ENCODE data around the gene FTH1.

FTH1 gene

DNA sequence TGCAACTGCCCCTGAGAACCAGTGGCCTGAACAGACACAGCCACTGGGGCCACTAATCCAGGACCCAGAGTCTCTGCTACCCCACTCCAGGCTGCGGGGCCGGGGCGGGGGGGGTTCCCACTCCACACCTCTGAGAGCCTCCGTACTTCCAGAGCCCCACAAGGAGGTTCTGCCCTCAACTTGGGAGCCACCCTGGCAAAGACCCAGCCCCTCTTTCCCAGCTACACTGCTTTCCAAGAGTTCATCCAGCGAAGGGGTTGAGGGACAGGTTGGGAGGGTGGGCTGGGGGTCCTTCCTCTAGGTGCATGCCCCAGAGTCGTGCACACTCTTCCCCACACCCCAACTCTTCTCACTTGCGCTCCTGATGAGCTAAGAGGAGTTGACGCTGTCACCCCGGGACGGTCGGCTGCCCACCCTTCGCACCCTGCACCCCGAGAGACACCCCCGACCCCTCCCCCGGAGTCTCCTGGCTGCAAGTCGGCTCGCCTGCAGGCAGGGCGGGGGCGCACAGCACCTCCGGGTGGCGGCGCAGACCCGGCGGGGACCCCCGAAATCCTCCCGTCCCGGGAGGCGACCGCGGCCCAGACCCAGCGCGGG lies 50.6 kb downstream of the FTH1 start:
- no peak for DNase-seq (ENCODE audit: low read depth)

DNA sequence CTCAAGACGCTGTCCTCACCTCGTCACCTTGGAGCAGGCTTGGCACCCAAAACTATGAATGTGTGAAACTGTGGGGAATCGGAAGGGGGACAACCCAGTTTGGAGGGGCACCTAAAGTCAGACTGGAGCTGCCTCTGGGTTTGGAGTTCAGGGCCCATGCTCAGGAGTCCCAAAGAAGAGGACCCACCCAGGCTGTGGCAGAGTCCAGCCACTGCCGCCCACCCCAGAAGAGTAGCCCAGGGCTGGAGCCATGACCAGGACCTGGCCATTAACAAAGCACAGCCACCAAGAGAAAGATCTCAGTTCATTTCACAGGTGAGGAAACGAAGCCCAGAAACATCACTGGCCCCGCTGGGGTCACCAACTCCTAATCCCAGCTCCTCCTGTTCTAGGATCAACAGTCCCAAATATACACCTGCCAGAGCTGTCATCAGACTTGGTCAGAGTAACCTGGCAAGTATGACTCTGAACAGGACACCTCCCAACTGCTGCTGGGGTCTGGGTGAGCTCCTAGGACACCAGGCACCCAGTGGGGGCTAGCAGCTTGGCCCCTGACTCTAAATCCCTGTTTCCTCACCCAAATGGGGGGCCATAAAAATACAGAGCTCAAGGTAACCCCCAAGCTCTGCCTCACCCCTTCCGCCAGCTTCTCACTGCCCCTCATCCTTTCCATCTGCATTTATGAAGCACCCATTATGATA lies 52.8 kb downstream of the FTH1 start:
- DNase-seq (ENCODE audit: low read depth): no peak

Measured in stimulated activated CD8-positive, alpha-beta memory T cell treated with anti-CD3 and anti-CD28 coated beads, Interleukin-15, amount 100 ng/mL, for 24 hours (primary cell).